Stimulated activated CD4-positive, alpha-beta T cell treated with anti-CD3 and anti-CD28 coated beads, Interleukin-15, amount 100 ng/mL, for 48 hours (primary cell): ENCODE data around the gene ADK.

ENCODE experiments used
- DNase-seq, 2 donors: peaks; one replicate each; pipeline ENCODE4 v3.0.0-alpha.2; 2020; ENCODE audit warnings: low read depth in 2 of 2

Gene ADK

DNA sequence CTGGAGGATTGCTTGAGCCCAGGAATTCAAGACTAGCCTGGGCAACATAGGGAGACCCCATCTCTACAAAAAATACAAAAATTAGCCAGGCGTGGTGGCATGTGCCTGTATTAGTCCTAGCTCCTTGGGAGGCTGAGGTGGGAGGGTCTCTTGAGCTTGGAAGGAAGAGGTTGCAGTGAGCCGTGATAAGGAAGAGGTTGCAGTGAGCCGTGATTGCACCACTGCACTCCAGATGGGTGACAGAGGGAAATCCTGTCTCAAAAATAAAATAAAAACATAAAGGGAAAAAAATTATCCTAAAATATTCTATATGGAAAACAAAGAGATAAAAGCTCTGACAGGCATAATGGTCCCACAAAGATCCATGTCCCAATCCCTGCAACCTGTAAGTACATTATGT, 587.5 kb downstream of the ADK start:
- DNase-seq: no peak

DNA sequence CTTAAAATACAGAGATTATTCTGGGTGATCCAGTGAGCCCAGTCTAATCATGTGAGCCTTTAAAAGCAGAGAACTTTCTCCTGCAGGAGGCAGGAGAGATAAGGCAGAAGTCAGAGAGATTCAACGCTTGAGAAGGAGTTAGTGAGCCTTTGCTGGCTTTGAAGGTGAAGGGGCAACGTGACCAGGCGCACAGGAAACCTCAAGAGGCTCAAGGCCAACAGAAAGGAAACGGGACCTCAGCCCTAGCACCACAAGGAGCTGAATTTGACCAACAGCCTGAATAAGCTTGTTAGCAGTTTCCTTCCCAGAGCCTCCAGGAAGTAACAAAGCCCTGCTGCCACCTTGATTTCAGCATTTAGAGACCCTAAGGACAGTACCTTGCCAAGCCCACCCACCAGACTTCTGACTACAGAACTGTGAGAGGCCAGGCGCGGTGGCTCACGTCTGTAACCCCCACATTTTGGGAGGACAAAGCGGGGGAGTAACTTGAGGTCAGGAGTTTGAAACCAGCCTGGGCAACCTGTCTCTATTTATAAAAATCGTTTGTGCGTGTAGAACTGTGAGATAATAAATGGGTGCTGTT, 588.1 kb downstream of the ADK start:
- DNase-seq: peak in 1 of 2 donors; percentile 4

GRCh38 chr10:74743401-74743800, 592.4 kb downstream of the ADK start:
- DNase-seq: no peak

- DNase-seq: no peak
Measured at GRCh38 chr10:74745449-74745848, 594.4 kb downstream of the ADK start.

DNA sequence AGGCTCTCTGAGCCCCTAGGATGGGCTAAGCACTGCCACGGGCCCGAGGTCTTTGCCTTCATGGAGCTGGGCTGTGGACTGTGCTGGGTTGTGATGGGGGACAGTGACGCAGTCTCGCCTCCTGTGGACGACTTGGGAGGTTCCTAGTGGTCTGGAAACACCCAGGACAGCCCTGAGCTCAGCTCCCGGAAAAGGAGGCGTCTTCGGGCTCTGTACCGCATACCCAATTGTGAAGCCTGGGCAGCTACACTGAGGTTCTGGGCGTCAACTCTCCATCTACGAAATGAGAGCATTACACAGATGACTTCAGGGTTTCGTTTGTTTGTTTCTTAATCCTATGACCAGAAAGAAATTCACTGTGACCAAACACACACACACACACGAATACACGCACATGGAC, 595.8 kb downstream of the ADK start:
- no peak for DNase-seq

- DNase-seq: no peak
Measured at GRCh38 chr10:74748468-74749031, 597.5 kb downstream of the ADK start.

- DNase-seq: no peak
Measured at GRCh38 chr10:74750848-74751274, 599.8 kb downstream of the ADK start.

GRCh38 chr10:74752371-74753040, 601.5 kb downstream of the ADK start:
- no peak for DNase-seq

DNA sequence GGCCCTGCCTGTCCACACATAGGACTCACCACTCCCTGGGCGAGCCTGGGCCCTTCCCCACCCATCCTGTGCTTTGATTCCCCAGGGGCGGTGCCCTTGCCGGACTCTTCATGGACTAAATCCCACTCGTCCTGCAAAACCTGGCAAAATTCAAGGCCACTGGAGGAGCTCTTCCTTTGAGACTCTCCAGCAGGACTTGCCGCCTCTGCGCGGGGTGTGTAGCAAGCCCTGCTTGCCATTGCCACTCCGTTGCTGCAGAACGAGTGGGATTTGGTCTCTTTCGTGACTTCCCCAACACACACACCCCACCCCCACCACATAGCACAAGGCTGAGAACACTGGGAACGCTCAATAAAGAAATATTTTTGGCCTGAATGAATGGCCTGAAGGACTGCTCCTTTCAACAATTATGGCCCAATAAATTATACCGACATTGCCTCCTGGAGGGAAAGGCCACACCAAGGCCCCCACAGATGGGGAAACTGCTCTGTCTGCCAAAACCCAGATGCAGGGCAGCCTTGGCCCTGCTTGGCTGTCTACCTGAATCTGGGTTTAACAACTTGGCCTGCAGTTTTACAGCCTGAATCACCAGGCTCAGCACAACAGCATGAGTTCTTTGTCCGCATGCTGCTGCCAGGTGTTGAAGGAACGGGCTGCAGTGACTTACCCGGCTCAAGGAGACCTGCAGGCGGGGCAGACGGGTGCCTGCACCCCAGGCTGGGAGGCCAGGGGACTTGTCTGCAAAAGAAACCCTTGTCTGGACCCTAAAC, 602.6 kb downstream of the ADK start:
- DNase-seq: no peak

GRCh38 chr10:74754381-74754821, 603.4 kb downstream of the ADK start:
- DNase-seq: no peak

GRCh38 chr10:74755273-74755672, 604.3 kb downstream of the ADK start:
- no peak for DNase-seq
